Activated naive CD4-positive, alpha-beta T cell treated with anti-CD3 and anti-CD28 coated beads, Interleukin-2, amount 50 U/mL, for 16 hours (primary cell): Measurements from ENCODE around the gene SLC25A21.
"Not testable (repeated sequence)": the region's sequence is repeated elsewhere in the genome, so short reads cannot be mapped to it uniquely, and the experiment has no call there.

Source experiments
- DNase-seq: peaks from one replicate; pipeline ENCODE4 v3.0.0-alpha.2; 2020

SLC25A21 gene

GRCh38 chr14:37083599-37083998 lies 88.8 kb downstream of the SLC25A21 start:
- no peak for DNase-seq

- no peak for DNase-seq
Measured at GRCh38 chr14:37082449-37082848, 90.0 kb downstream of the SLC25A21 start.

- DNase-seq = no peak
Measured at GRCh38 chr14:37081856-37082255, 90.5 kb downstream of the SLC25A21 start.

- DNase-seq = no peak
Measured at GRCh38 chr14:37081218-37081617, 91.2 kb downstream of the SLC25A21 start.

- no peak for DNase-seq
Measured at GRCh38 chr14:37078131-37078530, 94.3 kb downstream of the SLC25A21 start.

- DNase-seq = not testable (repeated sequence)
Measured at GRCh38 chr14:37074320-37074719, 98.1 kb downstream of the SLC25A21 start.

GRCh38 chr14:37063467-37064240 lies 108.8 kb downstream of the SLC25A21 start:
- DNase-seq = no peak

- no peak for DNase-seq
Measured at GRCh38 chr14:37062191-37062803, 110.1 kb downstream of the SLC25A21 start.

GRCh38 chr14:37061697-37062096 lies 110.7 kb downstream of the SLC25A21 start:
- no peak for DNase-seq

GRCh38 chr14:37060496-37061260 lies 111.7 kb downstream of the SLC25A21 start:
- DNase-seq = no peak

GRCh38 chr14:37057776-37058175 lies 114.6 kb downstream of the SLC25A21 start:
- no peak for DNase-seq

GRCh38 chr14:37056473-37056872 lies 115.9 kb downstream of the SLC25A21 start:
- DNase-seq = no peak

GRCh38 chr14:37054869-37055268 lies 117.5 kb downstream of the SLC25A21 start:
- DNase-seq = no peak

- DNase-seq = no peak
Measured at GRCh38 chr14:37054144-37054543, 118.3 kb downstream of the SLC25A21 start.

- DNase-seq = no peak
Measured at GRCh38 chr14:37051680-37052079, 120.7 kb downstream of the SLC25A21 start.

GRCh38 chr14:37051153-37051552 lies 121.3 kb downstream of the SLC25A21 start:
- DNase-seq = no peak

- no peak for DNase-seq
Measured at GRCh38 chr14:37048666-37049071, 123.7 kb downstream of the SLC25A21 start.

- DNase-seq = no peak
Measured at GRCh38 chr14:37047996-37048395, 124.4 kb downstream of the SLC25A21 start.

- no peak for DNase-seq
Measured at GRCh38 chr14:37047226-37047625, 125.2 kb downstream of the SLC25A21 start.

GRCh38 chr14:37046815-37047214 lies 125.6 kb downstream of the SLC25A21 start:
- DNase-seq = no peak

- DNase-seq = no peak
Measured at GRCh38 chr14:37045340-37046061, 126.9 kb downstream of the SLC25A21 start.

- DNase-seq = no peak
Measured at GRCh38 chr14:37037636-37038387, 134.6 kb downstream of the SLC25A21 start.
